ENCODE results near the gene HSP90AB1.
A peak's percentile ranks its signal among the peaks of the same experiment; 100 is the strongest.

Gene HSP90AB1

DNA sequence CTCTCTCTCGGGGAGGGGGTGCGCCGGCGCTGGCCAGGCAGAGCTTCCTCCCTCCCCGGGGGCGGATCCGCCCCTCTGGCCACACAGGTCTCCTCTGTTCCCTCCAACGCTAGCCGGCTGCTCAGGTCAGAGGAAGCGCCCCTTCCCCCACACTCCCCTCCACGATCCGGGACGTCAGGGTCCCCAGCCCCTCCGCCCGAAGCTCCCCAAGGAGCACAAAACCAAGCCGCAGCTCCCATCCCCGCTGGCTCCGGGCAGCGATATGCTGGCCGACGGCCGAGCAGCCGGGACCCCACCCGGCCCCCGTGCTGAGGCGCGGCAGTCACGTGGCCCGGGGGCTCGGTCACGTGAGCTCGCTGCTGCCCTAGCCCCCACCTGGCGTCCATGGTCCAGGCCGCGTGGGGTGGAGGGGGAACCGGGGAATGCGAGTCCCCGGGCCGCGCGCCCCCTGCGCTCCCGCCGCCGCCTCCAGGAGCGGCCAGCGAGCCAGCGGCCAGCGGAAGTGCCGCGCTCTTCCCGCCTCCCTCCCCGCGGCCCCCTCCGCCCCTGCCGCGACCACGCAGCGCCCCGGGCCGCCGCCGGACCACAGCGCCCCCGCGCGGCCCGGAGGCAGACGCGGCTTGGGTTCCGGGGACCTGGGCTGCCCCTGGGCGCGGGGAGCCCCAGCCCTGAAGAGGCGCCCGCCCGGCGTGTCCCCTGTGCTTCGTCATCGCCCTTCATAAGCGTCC is 10.3 kb downstream of the HSP90AB1 start, which contains the start of gene SLC35B2 (continued):
- TF ChIP-seq OSR2 (tag by site-specific recombination; IDR thresholded peaks at IDR 0.05): peak; percentile 43; the same call in 1 of the 2 replicates
- TF ChIP-seq KLF9 (tag by site-specific recombination; IDR thresholded peaks at IDR 0.05; ENCODE audit: low read depth): peak; percentile 87
- 0 out of 2 replicates have a peak, but pooled peaks have one; percentile 29 for TF ChIP-seq ZNF558 (tag by site-specific recombination; IDR thresholded peaks at IDR 0.05)
- TF ChIP-seq GLIS1 (tag by site-specific recombination; IDR thresholded peaks at IDR 0.05): peak; percentile 95
- no peak for TF ChIP-seq ZNF513 (tag by site-specific recombination; IDR thresholded peaks at IDR 0.05)
- TF ChIP-seq ZNF777 (tag by site-specific recombination; IDR thresholded peaks at IDR 0.05; ENCODE audit: borderline replicate concordance): no peak; the same call in 1 of the 2 replicates
- TF ChIP-seq ZNF391 (tag by site-specific recombination; IDR thresholded peaks at IDR 0.05; ENCODE audit: borderline replicate concordance, low read depth): peak; percentile 86
- TF ChIP-seq ZNF341 (tag by site-specific recombination; IDR thresholded peaks at IDR 0.05; ENCODE audit: low read depth): peak; percentile 69
- TF ChIP-seq ZNF223 (tag by site-specific recombination; IDR thresholded peaks at IDR 0.05): no peak
- TF ChIP-seq ZNF501 (tag by site-specific recombination; IDR thresholded peaks at IDR 0.05): peak; percentile 92
- TF ChIP-seq GLI2 (tag by site-specific recombination; IDR thresholded peaks at IDR 0.05; ENCODE audit: borderline replicate concordance, low read depth): no peak
- peak; percentile 51; the same call in 1 of the 2 replicates for TF ChIP-seq ZSCAN23 (tag by site-specific recombination; IDR thresholded peaks at IDR 0.05)
- TF ChIP-seq, protein P1, sequence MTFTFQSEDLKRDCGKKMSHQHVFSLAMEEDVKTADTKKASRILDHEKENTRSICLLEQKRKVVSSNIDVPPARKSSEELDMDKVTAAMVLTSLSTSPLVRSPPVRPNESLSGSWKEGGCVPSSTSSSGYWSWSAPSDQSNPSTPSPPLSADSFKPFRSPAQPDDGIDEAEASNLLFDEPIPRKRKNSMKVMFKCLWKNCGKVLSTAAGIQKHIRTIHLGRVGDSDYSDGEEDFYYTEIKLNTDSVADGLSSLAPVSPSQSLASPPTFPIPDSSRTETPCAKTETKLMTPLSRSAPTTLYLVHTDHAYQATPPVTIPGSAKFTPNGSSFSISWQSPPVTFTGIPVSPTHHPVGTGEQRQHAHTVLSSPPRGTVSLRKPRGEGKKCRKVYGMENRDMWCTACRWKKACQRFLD (tag by site-specific recombination; IDR thresholded peaks at IDR 0.05): 0 out of 2 replicates have a peak, but pooled peaks have one; percentile 40
- TF ChIP-seq MEIS1 (CRISPR knock-in tag; IDR thresholded peaks at IDR 0.05; ENCODE audit: borderline replicate concordance): no peak
- no peak for TF ChIP-seq ZNF248 (tag by site-specific recombination; IDR thresholded peaks at IDR 0.05)
- peak; percentile 44; the same call in 1 of the 2 replicates for TF ChIP-seq ZBTB21 (tag by site-specific recombination; IDR thresholded peaks at IDR 0.05)
- peak; percentile 71; the same call in 1 of the 2 replicates for TF ChIP-seq ZNF394 (tag by site-specific recombination; IDR thresholded peaks at IDR 0.05; ENCODE audit: borderline replicate concordance)
- TF ChIP-seq EGR2 (tag by site-specific recombination; IDR thresholded peaks at IDR 0.05; ENCODE audit: low read depth): peak; percentile 75
- peak; percentile 90 for TF ChIP-seq ZBTB17 (tag by site-specific recombination; IDR thresholded peaks at IDR 0.05)
- TF ChIP-seq SCRT2 (tag by site-specific recombination; IDR thresholded peaks at IDR 0.05): 0 out of 2 replicates have a peak, but pooled peaks have one; percentile 27
- TF ChIP-seq ZNF747 (tag by site-specific recombination; IDR thresholded peaks at IDR 0.05): no peak
- TF ChIP-seq ZNF146 (tag by site-specific recombination; IDR thresholded peaks at IDR 0.05): peak; percentile 69
- TF ChIP-seq ZBTB8A (tag by site-specific recombination; IDR thresholded peaks at IDR 0.05): peak; percentile 92
- TF ChIP-seq PRDM1 (tag by site-specific recombination; IDR thresholded peaks at IDR 0.05): no peak
- peak; percentile 65 for TF ChIP-seq WT1 (tag by site-specific recombination; IDR thresholded peaks at IDR 0.05)
- peak; percentile 68; the same call in 1 of the 2 replicates for TF ChIP-seq ZNF37A (tag by site-specific recombination; IDR thresholded peaks at IDR 0.05)
- TF ChIP-seq ZNF837 (tag by site-specific recombination; IDR thresholded peaks at IDR 0.05): no peak; the same call in 1 of the 2 replicates
- TF ChIP-seq KLF16 (tag by site-specific recombination; IDR thresholded peaks at IDR 0.05): peak; percentile 97
- TF ChIP-seq PRDM10 (tag by site-specific recombination; IDR thresholded peaks at IDR 0.05): peak; percentile 48
- TF ChIP-seq SP3 (tag by site-specific recombination; IDR thresholded peaks at IDR 0.05): peak; percentile 87
- no peak for TF ChIP-seq ZNF488 (tag by site-specific recombination; IDR thresholded peaks at IDR 0.05)
- TF ChIP-seq ZNF24 (tag by site-specific recombination; IDR thresholded peaks at IDR 0.05): peak; percentile 69
- TF ChIP-seq, protein P2, sequence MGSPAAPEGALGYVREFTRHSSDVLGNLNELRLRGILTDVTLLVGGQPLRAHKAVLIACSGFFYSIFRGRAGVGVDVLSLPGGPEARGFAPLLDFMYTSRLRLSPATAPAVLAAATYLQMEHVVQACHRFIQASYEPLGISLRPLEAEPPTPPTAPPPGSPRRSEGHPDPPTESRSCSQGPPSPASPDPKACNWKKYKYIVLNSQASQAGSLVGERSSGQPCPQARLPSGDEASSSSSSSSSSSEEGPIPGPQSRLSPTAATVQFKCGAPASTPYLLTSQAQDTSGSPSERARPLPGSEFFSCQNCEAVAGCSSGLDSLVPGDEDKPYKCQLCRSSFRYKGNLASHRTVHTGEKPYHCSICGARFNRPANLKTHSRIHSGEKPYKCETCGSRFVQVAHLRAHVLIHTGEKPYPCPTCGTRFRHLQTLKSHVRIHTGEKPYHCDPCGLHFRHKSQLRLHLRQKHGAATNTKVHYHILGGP (tag by site-specific recombination; IDR thresholded peaks at IDR 0.05): no peak
